ENCODE measurements around the gene TANC1.

DNA sequence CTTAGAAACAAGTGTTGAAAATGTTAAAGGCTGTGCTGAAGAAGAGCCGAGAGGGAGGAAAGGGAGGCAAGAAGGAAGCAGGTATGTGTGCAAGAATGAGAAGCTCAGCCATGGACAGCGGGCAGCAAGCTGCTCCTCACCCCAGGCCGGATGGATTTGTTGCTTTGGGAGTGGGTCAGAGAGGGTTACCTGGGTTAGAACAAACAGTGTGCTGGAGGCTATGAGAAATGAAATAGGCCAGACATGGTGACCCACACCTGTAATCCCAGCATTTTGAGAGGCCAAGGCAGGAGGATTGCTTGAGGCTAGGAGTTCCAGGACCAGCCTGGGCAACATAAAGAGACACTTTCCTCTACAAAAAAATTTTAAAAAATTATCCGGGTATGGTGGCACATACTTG is 97.5 kb downstream of the TANC1 start:
- TF ChIP-seq POLR2AphosphoS5 (IDR thresholded peaks at IDR 0.05; ENCODE audit: low read depth, low read length), result no peak
- TF ChIP-seq TAF1 (IDR thresholded peaks at IDR 0.05; ENCODE audit: borderline replicate concordance, insufficient read depth, low read length), result no peak
- TF ChIP-seq REST (IDR thresholded peaks at IDR 0.05; ENCODE audit: insufficient read depth in 1 of 2, low read depth in 2 of 2, low read length in 2 of 2), result no peak
- TF ChIP-seq SIN3A (IDR thresholded peaks at IDR 0.05; ENCODE audit: borderline replicate concordance, insufficient read depth, low read length), result no peak
- TF ChIP-seq FOXP2 (optimal IDR thresholded peaks at IDR 0.05; ENCODE audit: borderline replicate concordance, extremely low read depth, extremely low read length, insufficient read depth), result no peak

All from PFSK-1 (cell line).